Right atrium auricular region (tissue), 2 donors: ENCODE measurements around the gene PTGES3L. TPM values are rescaled to one million over a fixed set of nuclear protein-coding genes. Genes with fewer than 3 reads are reported as not detected.
A peak's percentile ranks its signal among the peaks of the same experiment; 100 is the strongest.

Experiments
- DNase-seq: peaks from one replicate; pipeline ENCODE4 v3.0.0-alpha.2; 2019; ENCODE audit warnings: low spot score
- H3K27ac ChIP-seq, 2 donors: fragments of 200-600 bp; sonication (generic); 1 replicate in 1 of 2; 2 replicates in 1 of 2; pipeline ENCODE4 v1.5.1; 2016 to 2019
- H3K27me3 ChIP-seq, 2 donors: fragments of 200-600 bp; sonication (generic); one replicate each; pipeline versions ENCODE4 v1.5.1 to v1.6.0; 2017 to 2019
- H3K36me3 ChIP-seq: fragments of 200-600 bp; sonication (generic); one replicate; pipeline ENCODE4 v1.5.1; 2016
- H3K4me1 ChIP-seq, 2 donors: fragments of 200-600 bp; sonication (generic); one replicate each; pipeline versions ENCODE4 v1.5.1 to v1.6.0; 2017 to 2019
- H3K4me3 ChIP-seq, 2 donors: fragments of 200-600 bp; sonication (generic); 1 replicate in 1 of 2; 2 replicates in 1 of 2; pipeline ENCODE4 v1.5.1; 2017 to 2019; ENCODE audit warnings: mild to moderate bottlenecking in 1 of 2, moderate library complexity in 1 of 2
- H3K9me3 ChIP-seq, 2 donors: fragments of 200-600 bp; sonication (generic); one replicate each; pipeline ENCODE4 v1.5.1; 2019
- CTCF ChIP-seq, 2 donors: fragments of 200-600 bp; sonication (generic); IDR thresholded peaks; one replicate each; pipeline ENCODE4 v1.5.1; 2019; ENCODE audit warnings: antibody characterized with exemption in 2 of 2
- total RNA-seq, 2 donors: library from RNA; depleted of rRNA; stranded (reverse); fragments of >200 nt; gene quantifications; one replicate each; pipeline ENCODE4 v1.1.0, GENCODE V29; 2016

PTGES3L gene
- total RNA-seq, 2 donors from 2014 or later, result 29.6 to 52.3 TPM

GRCh38 chr17:42989726-42990652 is 10.1 kb upstream of the PTGES3L start:
- DNase-seq, result no peak
- TF ChIP-seq CTCF (IDR thresholded peaks at IDR 0.05), result no peak
- no peaks in the 10 kb centered on the region for H3K27me3 ChIP-seq
- peaks cover 57% of the 10 kb centered on the region for H3K36me3 ChIP-seq
- H3K4me1 ChIP-seq, result no peaks in the 10 kb centered on the region
- H3K4me3 ChIP-seq, result no peak overlapping the region
- H3K9me3 ChIP-seq, result no peaks in the 10 kb centered on the region
- H3K27ac ChIP-seq, result no peak overlapping the region

GRCh38 chr17:42989141-42989540 is 9.3 kb upstream of the PTGES3L start:
- no peaks in the 10 kb centered on the region for H3K9me3 ChIP-seq
- H3K4me1 ChIP-seq, result no peaks in the 10 kb centered on the region
- no peak for TF ChIP-seq CTCF (IDR thresholded peaks at IDR 0.05)
- peaks cover 57% of the 10 kb centered on the region for H3K36me3 ChIP-seq
- H3K27ac ChIP-seq, result no peak overlapping the region
- H3K27me3 ChIP-seq, result no peaks in the 10 kb centered on the region
- no peak for DNase-seq
- no peak overlapping the region for H3K4me3 ChIP-seq

GRCh38 chr17:42985225-42985624 is 5.3 kb upstream of the PTGES3L start:
- no peaks in the 10 kb centered on the region for H3K27me3 ChIP-seq
- no peak for DNase-seq
- H3K9me3 ChIP-seq, result no peaks in the 10 kb centered on the region
- TF ChIP-seq CTCF (IDR thresholded peaks at IDR 0.05), result no peak
- H3K27ac ChIP-seq, result no peak overlapping the region
- H3K4me1 ChIP-seq, result peaks cover 0 to 15% of the 10 kb centered on the region in 2 donors
- H3K36me3 ChIP-seq, result peaks cover 35% of the 10 kb centered on the region
- H3K4me3 ChIP-seq, result no peak overlapping the region

GRCh38 chr17:42982266-42982665 is 2.4 kb upstream of the PTGES3L start:
- Histone ChIP-seq H3K4me1 (peaks cover 0 to 26% of the 10 kb centered on the region in 2 donors), H3K27me3 (no peaks in the 10 kb centered on the region), H3K27ac (no peak overlapping the region), H3K36me3 (peaks cover 7% of the 10 kb centered on the region), H3K9me3 (no peaks in the 10 kb centered on the region), H3K4me3 (no peak overlapping the region)
- TF ChIP-seq CTCF (IDR thresholded peaks at IDR 0.05), result no peak
- DNase-seq, result no peak

GRCh38 chr17:42980766-42981397 is 1.0 kb upstream of the PTGES3L start:
- no peak for DNase-seq
- no peaks in the 10 kb centered on the region for H3K36me3 ChIP-seq
- peak overlapping the region; percentile 79 for H3K4me3 ChIP-seq
- no peaks in the 10 kb centered on the region for H3K9me3 ChIP-seq
- TF ChIP-seq CTCF (IDR thresholded peaks at IDR 0.05), result peak in 1 of 2 donors; percentile 32
- H3K4me1 ChIP-seq, result peaks cover 0 to 26% of the 10 kb centered on the region in 2 donors
- H3K27ac ChIP-seq, result peak overlapping the region; percentile 82
- H3K27me3 ChIP-seq, result no peaks in the 10 kb centered on the region
